CD14-positive monocyte (primary cell): ENCODE data around the gene XIRP2. TPM values are rescaled to one million over a fixed set of nuclear protein-coding genes. Genes with fewer than 3 reads are reported as not detected.

ENCODE experiments used
- DNase-seq, 3 donors: peaks; one replicate each; pipeline ENCODE4 v3.0.0-alpha.2; 2011 to 2022
- H2AFZ ChIP-seq: 2 replicates; pipeline ENCODE4 v1.6.0; 2012; ENCODE audit warnings: mild to moderate bottlenecking, low read depth, low read length, inconsistent platforms; ENCODE audit not compliant: insufficient read depth, poor library complexity, severe bottlenecking
- H3K27ac ChIP-seq, 2 donors: 1 replicate in 1 of 2; 2 replicates in 1 of 2; pipeline ENCODE4 v1.5.1; 2012 to 2013; ENCODE audit warnings: low read length in 2 of 2, control low read depth in 1 of 2, inconsistent platforms in 1 of 2, low read depth in 1 of 2, mild to moderate bottlenecking in 1 of 2
- H3K27me3 ChIP-seq, 2 donors: one replicate each; pipeline versions ENCODE4 v1.6.0 to v1.6.1; 2011 to 2013; ENCODE audit warnings: low read length in 2 of 2; ENCODE audit not compliant: control insufficient read depth in 2 of 2, insufficient read depth in 2 of 2
- H3K36me3 ChIP-seq, 2 donors: replicated peaks in 1 of 2; 1 replicate in 1 of 2; 2 replicates in 1 of 2; pipeline versions ENCODE4 v1.5.1 to v1.6.1; 2012 to 2013; ENCODE audit warnings: low read length in 2 of 2, control low read depth in 1 of 2, inconsistent platforms in 1 of 2, mild to moderate bottlenecking in 1 of 2; ENCODE audit not compliant: insufficient read depth in 2 of 2, control insufficient read depth in 1 of 2
- H3K4me1 ChIP-seq, 2 donors: 1 replicate in 1 of 2; 2 replicates in 1 of 2; pipeline versions ENCODE4 v1.5.1 to v1.6.1; 2012 to 2013; ENCODE audit warnings: low read length in 2 of 2, control low read depth in 1 of 2, inconsistent platforms in 1 of 2, mild to moderate bottlenecking in 1 of 2, moderate library complexity in 1 of 2; ENCODE audit not compliant: insufficient read depth in 2 of 2, control insufficient read depth in 1 of 2
- H3K4me2 ChIP-seq: replicated peaks from 2 replicates; pipeline ENCODE3; 2012; ENCODE audit warnings: low read length, moderate library complexity, mild to moderate bottlenecking; ENCODE audit not compliant: poor library complexity, severe bottlenecking; ENCODE audit errors: extremely low read depth
- H3K4me3 ChIP-seq, 3 experiments: fragments of 200-600 bp in 1 of 3; sonication (generic) in 1 of 3; replicated peaks in 1 of 3; 1 replicate in 2 of 3; 2 replicates in 1 of 3; pipeline ENCODE4 v1.5.1; 2011 to 2013; ENCODE audit warnings: low read length in 3 of 3, mild to moderate bottlenecking in 3 of 3, control low read depth in 2 of 3, low read depth in 2 of 3, inconsistent platforms in 1 of 3, moderate library complexity in 1 of 3
- H3K79me2 ChIP-seq: 2 replicates; pipeline ENCODE4 v1.6.0; 2012; ENCODE audit warnings: mild to moderate bottlenecking, control low read depth, inconsistent platforms, low read length, moderate library complexity; ENCODE audit not compliant: insufficient read depth
- H3K9ac ChIP-seq: 2 replicates; pipeline ENCODE4 v1.6.0; 2017; ENCODE audit warnings: low read length, mild to moderate bottlenecking; ENCODE audit not compliant: insufficient read depth, poor library complexity, severe bottlenecking
- H3K9me3 ChIP-seq, 2 donors: replicated peaks in 1 of 2; 1 replicate in 1 of 2; 2 replicates in 1 of 2; pipeline versions ENCODE4 v1.5.1 to v1.6.1; 2012 to 2013; ENCODE audit warnings: low read length in 2 of 2, control low read depth in 1 of 2; ENCODE audit not compliant: control insufficient read depth in 1 of 2, insufficient read depth in 1 of 2
- H4K20me1 ChIP-seq: 2 replicates; pipeline ENCODE4 v1.6.0; 2012; ENCODE audit warnings: mild to moderate bottlenecking, low read length, control low read depth, moderate library complexity; ENCODE audit not compliant: insufficient read depth
- H3K27ac Mint-ChIP-seq, 7 donors: one replicate each; pipeline ENCODE4 v1.8.0; 2020; ENCODE audit warnings: mild to moderate bottlenecking in 7 of 7, mixed read lengths in 7 of 7, moderate library complexity in 6 of 7, inconsistent platforms in 2 of 7
- H3K27me3 Mint-ChIP-seq, 3 donors: one replicate each; pipeline ENCODE4 v1.8.0; 2021 to 2022; ENCODE audit warnings: low read depth in 3 of 3, mild to moderate bottlenecking in 3 of 3, mixed read lengths in 3 of 3, moderate library complexity in 3 of 3, inconsistent platforms in 1 of 3
- H3K36me3 Mint-ChIP-seq, 2 donors: one replicate each; pipeline ENCODE4 v1.8.0; 2020; ENCODE audit warnings: mixed read lengths in 2 of 2, inconsistent platforms in 1 of 2, mild to moderate bottlenecking in 1 of 2
- H3K4me1 Mint-ChIP-seq: one replicate; pipeline ENCODE4 v1.8.0; 2020; ENCODE audit warnings: mild to moderate bottlenecking, mixed read lengths
- H3K4me3 Mint-ChIP-seq, 2 donors: one replicate each; pipeline ENCODE4 v1.8.0; 2020; ENCODE audit warnings: mild to moderate bottlenecking in 2 of 2, mixed read lengths in 2 of 2, moderate library complexity in 1 of 2
- H3K9me3 Mint-ChIP-seq, 7 donors: one replicate each; pipeline ENCODE4 v1.8.0; 2020 to 2022; ENCODE audit warnings: mixed read lengths in 7 of 7, mild to moderate bottlenecking in 6 of 7, moderate library complexity in 6 of 7, inconsistent platforms in 2 of 7
- CTCF ChIP-seq: fragments of 200-600 bp; IDR thresholded peaks from one replicate; pipeline ENCODE4 v1.8.0; 2022; ENCODE audit warnings: antibody characterized with exemption, mild to moderate bottlenecking
- WGBS: methylation state at CpG from one replicate; pipeline ENCODE4 v1.1.5; 2013; ENCODE audit warnings: missing lambda C conversion rate; ENCODE audit not compliant: insufficient coverage; 5-methylcytosine and 5-hydroxymethylcytosine counted together
- intact Hi-C, 2 donors: fragments of 100-400 bp; cut with micrococcal nuclease; formaldehyde crosslinking; loops; one replicate each; pipeline versions ENCODE4 v1.15.0 to v1.15.1; 2023
- polyA plus RNA-seq, 3 donors: library from polyadenylated mRNA; depleted of rRNA in 1 of 3; unstranded in 2 of 3; stranded (reverse) in 1 of 3; fragments of 300-500 nt in 2 of 3; fragments of >200 nt in 1 of 3; fragmentation: Illumina TruSeq in 2 of 3; gene quantifications; 1 replicate in 2 of 3; 2 replicates in 1 of 3; pipeline ENCODE4 v1.2.3, GENCODE V29; 2012 to 2021

Gene XIRP2
- polyA plus RNA-seq, 3 donors, result not detected

DNA sequence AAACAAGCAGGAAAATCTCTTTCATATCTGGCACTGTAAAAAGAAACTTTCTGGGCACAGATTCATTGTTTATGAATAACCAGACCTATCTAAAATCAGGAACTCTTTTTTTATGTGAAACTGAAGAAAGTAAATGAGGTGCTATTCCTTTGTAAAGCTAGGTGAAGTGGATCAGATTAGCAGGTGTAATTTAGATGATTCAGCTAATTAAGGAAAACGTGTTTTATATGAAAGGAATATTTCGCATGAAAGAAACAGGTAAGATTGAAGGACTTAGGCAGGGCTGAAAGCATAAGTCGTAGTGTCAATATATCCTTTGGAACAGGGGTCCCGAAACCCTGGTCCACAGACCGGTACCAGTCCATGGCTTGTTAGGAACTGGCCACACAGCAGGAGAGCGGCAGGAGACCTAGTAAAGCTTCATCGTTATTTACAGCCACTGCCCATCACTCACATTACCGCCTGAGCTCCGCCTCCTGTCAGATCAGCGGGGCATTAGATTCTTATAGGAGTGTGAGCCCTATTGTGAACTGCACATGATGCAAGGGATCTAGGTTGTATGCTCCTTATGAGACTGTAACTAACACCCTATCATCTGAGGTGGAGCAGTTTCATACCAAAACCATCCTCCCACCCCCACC, 20.3 kb upstream of the XIRP2 start:
- no peaks in the 10 kb centered on the region for H3K27me3 ChIP-seq
- no peaks in the 10 kb centered on the region for H4K20me1 ChIP-seq
- no peaks in the 10 kb centered on the region for H3K4me1 Mint-ChIP-seq
- H3K4me3 ChIP-seq, result no peak overlapping the region
- intact Hi-C loops, result no loop called here
- no peaks in the 10 kb centered on the region for H3K27me3 Mint-ChIP-seq
- no peak overlapping the region for H3K27ac Mint-ChIP-seq
- no peaks in the 10 kb centered on the region for H3K4me1 ChIP-seq
- H3K9me3 Mint-ChIP-seq, result peaks cover 0 to 3% (median 0%) of the 10 kb centered on the region in 7 donors
- no peak for TF ChIP-seq CTCF
- DNase-seq, result no peak
- 100% methylated on average over 2 of the region's 10 CpGs for WGBS
- no peak overlapping the region for H2AFZ ChIP-seq
- no peak overlapping the region for H3K9ac ChIP-seq
- no peaks in the 10 kb centered on the region for H3K36me3 ChIP-seq
- no peaks in the 10 kb centered on the region for H3K9me3 ChIP-seq
- H3K27ac ChIP-seq, result no peak overlapping the region
- no peak overlapping the region for H3K4me3 Mint-ChIP-seq
- no peaks in the 10 kb centered on the region for H3K79me2 ChIP-seq
- H3K4me2 ChIP-seq, result no peak overlapping the region
- no peaks in the 10 kb centered on the region for H3K36me3 Mint-ChIP-seq

- no peak overlapping the region for H3K27ac ChIP-seq
- H4K20me1 ChIP-seq, result no peaks in the 10 kb centered on the region
- Mint-ChIP-seq H3K36me3 (no peaks in the 10 kb centered on the region), H3K27ac (no peak overlapping the region), H3K9me3 (peaks cover 0 to 2% (median 0%) of the 10 kb centered on the region in 7 donors), H3K4me3 (no peak overlapping the region), H3K4me1 (no peaks in the 10 kb centered on the region), H3K27me3 (no peaks in the 10 kb centered on the region)
- no peaks in the 10 kb centered on the region for H3K79me2 ChIP-seq
- H3K4me1 ChIP-seq, result no peaks in the 10 kb centered on the region
- no peak for DNase-seq
- intact Hi-C loops, result no loop called here
- no peak overlapping the region for H3K9ac ChIP-seq
- no peaks in the 10 kb centered on the region for H3K36me3 ChIP-seq
- no peak overlapping the region for H2AFZ ChIP-seq
- no peak overlapping the region for H3K4me3 ChIP-seq
- WGBS, result no CpG with 5 or more reads among the region's 1 CpG
- H3K9me3 ChIP-seq, result no peaks in the 10 kb centered on the region
- H3K27me3 ChIP-seq, result no peaks in the 10 kb centered on the region
- TF ChIP-seq CTCF, result no peak
- no peak overlapping the region for H3K4me2 ChIP-seq
Observed at GRCh38 chr2:166870346-166870745, 17.9 kb upstream of the XIRP2 start.
